ENCODE results near the gene KIAA0040.

- TF ChIP-seq JUND (IDR thresholded peaks at IDR 0.05) (no peak), EZH2phosphoT487 (IDR thresholded peaks at IDR 0.05; ENCODE audit: borderline replicate concordance) (no peak), SRF (IDR thresholded peaks at IDR 0.05; ENCODE audit: low read depth) (no peak), POLR2AphosphoS5 (IDR thresholded peaks at IDR 0.05; ENCODE audit: low read depth, low read length) (no peak)
Observed at GRCh38 chr1:175147569-175147968, 45.0 kb downstream of the KIAA0040 start.

Data from HCT116 (cell line).